ENCODE measurements around the gene PDCD10. TPM values are rescaled to one million over a fixed set of nuclear protein-coding genes. Genes with fewer than 3 reads are reported as not detected.

PDCD10 gene
- total and polyA plus RNA-seq, 2 donors (not counting 3 experiments of a cell fraction or from before 2014, with no cell fraction given), result 21.3 to 47.8 TPM

DNA sequence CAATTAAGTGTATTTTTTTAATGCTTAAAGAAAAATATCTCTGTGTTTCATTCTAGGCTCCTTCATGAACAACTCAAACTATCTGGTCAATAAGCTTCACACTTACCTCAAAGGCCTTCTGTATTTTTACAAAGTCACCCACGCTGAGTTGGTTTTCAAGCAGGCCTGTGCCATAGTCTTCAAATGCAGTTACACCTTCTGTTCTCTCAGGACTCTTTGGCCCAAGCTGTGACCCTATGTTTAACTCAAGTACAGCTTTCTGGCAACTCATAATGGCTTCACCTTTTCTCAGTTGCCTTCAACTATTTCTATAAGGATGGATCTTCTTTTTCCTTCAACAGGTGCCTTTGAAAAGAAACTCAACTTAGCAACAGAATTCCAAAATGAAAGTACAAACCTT is 81.5 kb downstream of the PDCD10 start:
- no peaks in the 10 kb centered on the region for H3K4me1 ChIP-seq (ENCODE audit: control insufficient read depth, extremely low read depth, insufficient read depth, low read length)
- no peak overlapping the region for H3K4me3 ChIP-seq (replicated peaks in 1 of 3; ENCODE audit: insufficient read depth in 1 of 3, low read depth in 1 of 3, low read length in 3 of 3)
- no peak overlapping the region for H3K9ac ChIP-seq (replicated peaks; ENCODE audit: extremely low read depth, insufficient read depth, low read length)
- no peaks in the 10 kb centered on the region for H4K20me1 ChIP-seq (replicated peaks; ENCODE audit: control insufficient read depth, extremely low read depth, insufficient read depth, low read length)
- TF ChIP-seq JUN (IDR thresholded peaks at IDR 0.05; ENCODE audit: borderline replicate concordance, insufficient read depth, insufficient read length, low read depth) (no peak), POLR2AphosphoS5 (IDR thresholded peaks at IDR 0.05; ENCODE audit: insufficient read depth, low read depth, low read length) (no peak), FOS (IDR thresholded peaks at IDR 0.05; ENCODE audit: borderline replicate concordance, insufficient read depth, low read length) (no peak), POLR2A (IDR thresholded peaks at IDR 0.05; ENCODE audit: low read depth, low read length) (no peak), MYC (IDR thresholded peaks at IDR 0.05; ENCODE audit: low read depth, low read length) (no peak), GATA2 (IDR thresholded peaks at IDR 0.05; ENCODE audit: insufficient read depth, insufficient read length, low read depth, low read length) (no peak), EZH2 (IDR thresholded peaks at IDR 0.05; ENCODE audit: borderline replicate concordance, low read depth, low read length, severe bottlenecking) (no peak)
- TF ChIP-seq, protein P1, sequence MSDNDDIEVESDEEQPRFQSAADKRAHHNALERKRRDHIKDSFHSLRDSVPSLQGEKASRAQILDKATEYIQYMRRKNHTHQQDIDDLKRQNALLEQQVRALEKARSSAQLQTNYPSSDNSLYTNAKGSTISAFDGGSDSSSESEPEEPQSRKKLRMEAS (IDR thresholded peaks at IDR 0.05; ENCODE audit: insufficient read depth, insufficient read length), result no peak
- TF ChIP-seq, protein P2, sequence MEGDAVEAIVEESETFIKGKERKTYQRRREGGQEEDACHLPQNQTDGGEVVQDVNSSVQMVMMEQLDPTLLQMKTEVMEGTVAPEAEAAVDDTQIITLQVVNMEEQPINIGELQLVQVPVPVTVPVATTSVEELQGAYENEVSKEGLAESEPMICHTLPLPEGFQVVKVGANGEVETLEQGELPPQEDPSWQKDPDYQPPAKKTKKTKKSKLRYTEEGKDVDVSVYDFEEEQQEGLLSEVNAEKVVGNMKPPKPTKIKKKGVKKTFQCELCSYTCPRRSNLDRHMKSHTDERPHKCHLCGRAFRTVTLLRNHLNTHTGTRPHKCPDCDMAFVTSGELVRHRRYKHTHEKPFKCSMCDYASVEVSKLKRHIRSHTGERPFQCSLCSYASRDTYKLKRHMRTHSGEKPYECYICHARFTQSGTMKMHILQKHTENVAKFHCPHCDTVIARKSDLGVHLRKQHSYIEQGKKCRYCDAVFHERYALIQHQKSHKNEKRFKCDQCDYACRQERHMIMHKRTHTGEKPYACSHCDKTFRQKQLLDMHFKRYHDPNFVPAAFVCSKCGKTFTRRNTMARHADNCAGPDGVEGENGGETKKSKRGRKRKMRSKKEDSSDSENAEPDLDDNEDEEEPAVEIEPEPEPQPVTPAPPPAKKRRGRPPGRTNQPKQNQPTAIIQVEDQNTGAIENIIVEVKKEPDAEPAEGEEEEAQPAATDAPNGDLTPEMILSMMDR (IDR thresholded peaks at IDR 0.05; ENCODE audit: extremely low read depth in 1 of 2, insufficient read depth in 1 of 2, low read depth in 1 of 2, low read length in 2 of 2), result no peak
- CTCF ChIA-PET, result no interaction called here
- no peaks in the 10 kb centered on the region for H3K27me3 ChIP-seq (ENCODE audit: control insufficient read depth in 2 of 2, insufficient read depth in 2 of 2, low read length in 2 of 2)
- H3K9me3 ChIP-seq (replicated peaks; ENCODE audit: control insufficient read depth, insufficient read depth, low read length), result no peaks in the 10 kb centered on the region
- DNase-seq (ENCODE audit: low read depth, low spot score) (no peak), FAIRE-seq (no peak)
- no peak overlapping the region for H3K4me2 ChIP-seq (ENCODE audit: insufficient read depth, low read length)
- BruUV-seq (replicated peaks), result no TSS peak
- no peak overlapping the region for H2AFZ ChIP-seq (ENCODE audit: low read depth, low read length)
- POLR2A ChIA-PET, result no interaction called here
- H3K9me1 ChIP-seq (replicated peaks; ENCODE audit: control insufficient read depth, extremely low read depth, insufficient read depth, low read length), result no peaks in the 10 kb centered on the region
- H3K79me2 ChIP-seq (ENCODE audit: control insufficient read depth, insufficient read depth, low read length), result no peaks in the 10 kb centered on the region
- intact Hi-C loops (cut with micrococcal nuclease) (no loop called here), dilution Hi-C loops (cut with MboI; ENCODE audit: extremely low pct_ligation_motif_present, low sequenced_read_pairs) (no loop called here)
- no peak overlapping the region for H3K27ac ChIP-seq (ENCODE audit: insufficient read depth, low read depth, low read length)
- no peaks in the 10 kb centered on the region for H3K36me3 ChIP-seq (ENCODE audit: control insufficient read depth in 2 of 2, extremely low read depth in 1 of 2, insufficient read depth in 2 of 2, low read length in 2 of 2)

Data from endothelial cell of umbilical vein (primary cell).